CD4-positive, alpha-beta T cell treated with Interleukin-17A for 4 hours (primary cell): ENCODE data around the gene RENBP.
A peak's percentile ranks its signal among the peaks of the same experiment; 100 is the strongest.

Experiments used
- DNase-seq: peaks from one replicate; pipeline ENCODE4 v3.0.0-alpha.2; 2020; ENCODE audit warnings: mixed read lengths

Gene RENBP

DNA sequence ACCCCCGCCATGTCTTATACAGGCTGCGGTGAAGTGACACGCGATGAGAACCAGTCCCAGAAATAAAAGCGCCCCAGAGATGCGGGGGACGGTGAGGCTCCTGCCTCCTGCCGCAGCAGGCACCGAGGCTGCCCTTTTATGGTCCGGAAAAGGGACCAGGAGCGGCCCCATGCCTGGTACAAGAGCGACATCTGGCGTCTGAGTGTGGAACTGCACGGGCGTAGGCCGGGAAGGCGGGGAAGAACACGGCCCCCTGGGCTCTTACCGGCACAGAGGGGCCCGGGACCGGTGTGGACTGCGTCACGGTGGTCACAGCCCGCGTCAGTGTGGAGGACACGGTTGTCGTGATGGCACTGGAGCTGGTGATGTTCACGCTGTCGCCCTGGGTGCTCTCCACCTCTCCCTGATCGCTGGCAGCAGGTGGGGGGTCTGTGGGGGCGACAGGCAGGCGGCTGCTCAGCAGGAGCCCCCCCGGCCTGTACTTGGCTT is 8.9 kb upstream of the RENBP start:
- peak; percentile 82 for DNase-seq

DNA sequence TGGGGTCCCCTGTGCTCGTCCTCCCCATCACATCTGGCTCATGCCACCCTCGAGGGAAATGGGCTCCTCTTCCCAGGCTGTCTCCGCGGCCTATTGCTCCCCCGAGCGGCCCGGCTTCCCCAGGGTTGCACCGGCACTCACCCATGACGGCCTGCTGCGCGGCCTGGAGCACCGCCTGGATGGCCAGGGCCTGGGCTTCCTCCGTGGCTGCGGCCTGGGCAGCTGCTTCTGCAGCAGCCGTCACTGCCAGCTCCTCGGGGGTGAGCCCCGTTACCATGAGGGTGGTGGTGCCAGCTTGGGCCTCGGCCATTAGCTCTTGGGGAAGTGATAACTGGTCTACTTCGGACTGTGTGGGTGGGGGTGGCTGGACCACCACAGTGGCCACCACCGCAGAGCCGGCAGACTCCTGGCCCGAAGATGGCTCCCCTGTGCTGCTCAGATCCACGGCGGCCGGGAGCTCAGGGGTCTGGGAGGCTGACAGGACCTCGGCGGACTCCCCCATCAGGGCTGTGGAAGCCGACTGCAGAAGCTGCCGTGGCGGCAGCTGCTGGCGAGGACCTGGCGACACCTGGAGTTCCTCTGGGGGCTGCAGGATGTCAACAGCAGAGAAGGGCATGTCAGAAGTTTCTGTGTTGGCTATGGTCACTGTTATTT is 8.1 kb upstream of the RENBP start:
- no peak for DNase-seq

DNA sequence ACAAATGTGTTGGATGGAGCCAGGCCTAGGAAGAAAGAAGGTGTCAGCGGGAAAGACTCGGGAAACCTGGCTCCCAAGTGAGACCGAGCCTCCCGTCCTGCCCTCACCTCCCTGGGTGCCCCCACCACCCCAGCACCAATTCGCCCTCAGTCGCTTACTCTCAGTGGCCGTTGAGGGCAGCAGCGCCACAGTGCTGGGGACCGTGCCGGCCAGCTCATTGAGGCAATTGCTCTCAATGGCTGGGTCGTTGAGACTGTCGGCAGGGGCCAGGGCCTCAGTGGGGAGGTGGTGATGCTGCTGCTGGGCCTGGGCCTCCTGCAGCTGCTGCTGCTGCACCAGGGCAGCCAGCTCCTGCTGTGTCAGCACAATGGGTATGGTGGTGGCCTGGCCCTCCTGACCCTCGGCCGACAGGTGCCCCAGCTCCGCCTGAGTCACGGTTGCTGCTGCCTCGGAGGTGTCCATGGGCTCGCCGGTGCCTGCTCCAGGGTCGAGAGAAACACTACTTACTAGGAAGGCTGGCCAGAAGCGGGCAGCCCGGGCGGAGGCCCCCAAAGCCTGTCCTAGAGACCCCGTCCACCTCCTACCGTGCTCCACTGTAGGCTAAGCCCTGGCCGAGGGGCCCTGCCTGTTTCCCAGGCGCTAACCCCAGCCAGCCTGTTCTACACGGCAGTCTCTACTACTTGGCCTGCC is 7.4 kb upstream of the RENBP start:
- no peak for DNase-seq

DNA sequence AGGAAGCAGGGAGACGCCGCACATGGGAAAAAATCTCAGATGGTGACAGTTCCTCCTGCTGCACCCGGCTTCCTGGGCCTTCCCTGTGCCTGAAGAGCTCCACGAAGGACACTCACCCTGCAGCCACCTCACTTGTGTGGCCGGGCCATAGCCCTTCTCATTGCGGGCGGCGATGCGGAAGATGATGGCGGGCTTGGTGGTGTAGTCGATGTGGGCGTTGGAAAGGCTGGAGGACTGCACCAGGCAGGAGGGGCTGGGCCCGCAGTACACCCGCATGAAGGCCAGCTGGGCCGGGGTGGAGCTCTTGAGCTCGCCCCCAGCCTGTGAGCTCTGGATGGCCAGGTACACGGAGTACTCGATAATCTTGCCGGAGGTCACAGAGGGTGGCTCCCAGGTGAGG is 5.7 kb upstream of the RENBP start:
- DNase-seq = no peak

DNA sequence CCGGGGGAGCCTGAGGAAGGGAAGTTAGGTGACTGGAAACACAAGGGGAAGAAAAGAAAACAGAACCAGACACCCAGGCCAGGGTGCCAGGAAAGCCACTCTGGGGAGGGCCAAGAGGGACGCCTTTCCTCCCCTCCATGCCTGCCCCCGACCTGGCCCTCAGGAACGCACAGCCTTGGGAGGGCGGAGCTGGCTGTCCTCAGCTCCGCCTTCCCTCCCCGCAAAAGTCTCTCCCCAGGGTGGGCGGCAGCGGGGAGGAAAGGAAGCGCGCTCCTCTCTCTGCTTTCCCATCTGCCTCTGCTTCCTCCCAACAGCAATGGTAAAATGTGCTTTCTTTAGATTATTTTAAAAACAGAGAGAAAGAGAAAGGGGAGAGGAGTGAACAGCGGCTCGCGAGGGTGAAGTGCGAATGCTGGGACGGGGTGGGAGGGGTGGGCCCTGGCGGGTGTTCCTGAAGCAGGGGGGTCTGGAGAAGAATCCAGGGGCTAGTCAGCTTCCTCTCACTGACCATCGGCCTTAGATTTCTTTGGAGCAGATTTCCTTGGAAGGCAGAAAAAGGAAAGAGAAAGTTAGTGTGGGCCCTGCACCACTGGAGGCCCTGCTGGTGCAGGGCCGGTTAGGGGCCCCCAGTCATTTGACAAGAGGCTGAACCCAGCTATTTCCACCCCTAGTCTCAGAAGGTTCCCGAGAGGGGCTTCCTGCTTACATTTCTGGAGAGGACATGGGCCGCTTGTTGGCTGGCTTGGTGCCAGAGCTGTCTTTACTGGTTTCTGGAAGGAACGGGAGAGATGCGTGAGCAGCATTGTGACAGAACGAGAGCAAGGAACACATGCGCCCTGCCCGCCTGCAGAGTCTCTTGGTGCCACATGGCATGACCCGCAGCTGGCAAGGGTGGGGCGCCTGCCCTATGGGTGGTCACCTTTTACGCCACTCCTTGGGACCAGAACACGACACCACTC is 4.7 kb upstream of the RENBP start:
- no peak for DNase-seq

DNA sequence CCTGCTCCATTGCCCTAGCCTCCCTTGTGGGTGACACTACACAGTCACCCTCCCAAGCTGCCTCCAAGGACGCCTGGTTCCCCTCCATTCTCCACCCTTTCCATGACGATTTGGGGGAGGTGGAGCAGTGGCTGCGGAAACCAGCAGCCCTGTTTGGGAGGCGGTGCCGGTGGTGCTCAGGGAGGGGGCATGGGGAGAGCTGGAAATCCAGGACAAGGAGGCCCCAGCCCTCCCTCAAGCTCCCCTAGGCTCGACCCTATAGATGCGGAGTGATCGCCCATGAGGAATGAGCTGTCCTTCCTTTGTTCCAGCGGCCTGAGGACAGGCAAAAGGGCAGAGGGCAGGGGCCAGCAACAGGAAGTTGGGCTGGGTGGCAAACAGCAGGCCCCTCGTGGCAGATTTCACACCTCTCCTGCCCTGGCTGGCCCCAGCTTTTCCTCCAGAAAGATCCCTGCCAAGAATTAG is 3.6 kb upstream of the RENBP start:
- no peak for DNase-seq

DNA sequence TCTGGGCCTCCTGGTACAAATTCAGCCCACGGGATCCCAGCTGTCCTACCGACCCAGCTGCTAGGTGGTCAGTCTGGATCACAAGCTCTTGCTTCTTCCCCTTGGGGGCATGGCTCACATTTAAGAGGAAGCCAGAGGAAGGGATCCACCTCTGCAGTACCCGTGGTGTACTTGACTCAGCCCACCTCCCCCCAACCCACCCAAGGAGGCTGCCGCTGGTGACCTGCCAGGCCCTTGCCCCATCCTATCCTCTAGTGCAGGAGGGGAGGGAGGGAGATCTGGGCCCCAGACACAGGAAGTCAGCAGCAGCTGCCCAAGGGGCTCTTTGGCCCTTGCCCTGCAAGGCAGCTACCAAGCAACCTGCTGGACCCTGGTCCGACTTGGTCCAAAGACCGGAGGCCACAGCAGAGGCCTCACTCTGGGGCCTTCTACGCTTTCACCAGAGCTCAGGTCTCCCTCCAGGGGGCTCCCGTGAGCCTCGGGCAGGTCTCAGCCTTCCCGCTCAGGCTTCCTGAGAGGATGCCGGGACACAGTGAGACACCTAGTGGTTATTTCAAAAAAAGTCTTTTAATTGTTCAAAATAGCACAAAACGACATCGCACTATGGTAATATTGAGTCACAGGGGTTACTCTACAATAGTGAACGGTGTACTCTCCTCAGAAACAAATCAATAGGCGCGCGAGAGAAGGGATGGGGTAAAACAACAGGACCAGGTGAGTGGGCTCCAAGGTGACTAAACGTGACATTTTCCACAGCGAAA is 2.7 kb upstream of the RENBP start:
- DNase-seq = peak; percentile 87

DNA sequence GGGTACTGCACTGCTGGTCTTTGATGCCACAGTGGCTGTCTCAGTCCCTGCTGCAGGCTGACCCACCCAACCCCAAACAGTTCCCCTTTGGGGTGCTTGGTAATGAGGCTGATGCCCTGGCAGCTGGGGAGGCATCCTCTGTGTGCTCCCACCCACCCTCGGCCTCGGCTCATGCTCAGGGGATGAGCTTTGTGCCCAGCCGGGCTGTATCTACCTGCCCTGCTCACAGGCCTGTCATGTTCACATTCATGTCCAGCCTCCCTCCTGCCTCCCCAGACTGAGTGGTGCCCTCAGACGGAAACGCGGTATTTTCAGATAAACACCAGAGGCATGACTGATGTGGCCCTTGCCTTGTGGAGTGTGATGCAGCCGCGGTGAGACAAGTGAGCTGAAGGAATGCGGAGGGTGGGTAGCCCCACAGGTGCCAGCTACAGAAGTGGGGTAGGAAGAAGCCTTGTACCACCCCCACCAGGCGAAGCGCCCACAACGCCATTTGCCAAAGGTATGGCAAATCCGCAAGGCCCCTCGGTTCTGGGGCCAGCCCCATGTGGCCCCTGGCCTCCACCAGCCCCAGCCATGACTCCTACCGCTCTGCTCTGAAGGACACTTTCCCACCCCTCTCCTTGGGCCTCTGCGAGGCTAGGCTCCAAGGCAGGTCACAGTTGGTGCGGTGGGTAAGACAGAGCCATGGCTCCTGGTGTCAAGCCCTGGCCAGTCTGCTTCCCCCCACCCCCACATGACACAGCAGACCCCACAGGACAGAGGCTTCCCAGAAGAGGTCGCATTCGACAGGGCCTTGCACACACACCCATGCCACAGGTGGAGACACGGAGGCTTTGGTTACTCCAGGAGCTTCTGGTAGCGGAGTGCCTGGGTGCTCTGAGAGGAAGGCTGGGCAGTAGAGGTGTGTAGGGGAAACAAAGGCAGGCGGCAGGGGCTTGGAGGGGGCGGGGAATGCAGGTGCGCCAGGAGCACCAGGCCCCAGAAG is 1.8 kb upstream of the RENBP start:
- no peak for DNase-seq

DNA sequence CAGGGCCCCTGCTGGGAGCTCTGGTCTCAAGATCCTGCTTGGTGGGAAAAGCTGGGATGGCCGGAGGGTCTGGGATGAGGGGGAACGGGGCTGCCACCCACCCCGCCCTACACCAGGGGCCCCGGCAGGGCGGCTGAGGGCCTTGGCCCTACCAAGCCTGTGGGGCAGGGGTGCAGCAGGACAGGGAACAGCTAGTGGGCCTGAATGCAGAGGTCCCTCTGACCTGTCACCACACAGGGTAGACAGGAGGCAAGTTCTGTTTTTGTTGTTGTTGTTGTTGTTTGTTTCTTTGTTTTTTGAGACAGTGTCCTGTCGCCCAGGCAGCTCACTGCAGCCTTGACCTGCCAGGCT is 332 bp upstream of the RENBP start:
- DNase-seq = no peak

DNA sequence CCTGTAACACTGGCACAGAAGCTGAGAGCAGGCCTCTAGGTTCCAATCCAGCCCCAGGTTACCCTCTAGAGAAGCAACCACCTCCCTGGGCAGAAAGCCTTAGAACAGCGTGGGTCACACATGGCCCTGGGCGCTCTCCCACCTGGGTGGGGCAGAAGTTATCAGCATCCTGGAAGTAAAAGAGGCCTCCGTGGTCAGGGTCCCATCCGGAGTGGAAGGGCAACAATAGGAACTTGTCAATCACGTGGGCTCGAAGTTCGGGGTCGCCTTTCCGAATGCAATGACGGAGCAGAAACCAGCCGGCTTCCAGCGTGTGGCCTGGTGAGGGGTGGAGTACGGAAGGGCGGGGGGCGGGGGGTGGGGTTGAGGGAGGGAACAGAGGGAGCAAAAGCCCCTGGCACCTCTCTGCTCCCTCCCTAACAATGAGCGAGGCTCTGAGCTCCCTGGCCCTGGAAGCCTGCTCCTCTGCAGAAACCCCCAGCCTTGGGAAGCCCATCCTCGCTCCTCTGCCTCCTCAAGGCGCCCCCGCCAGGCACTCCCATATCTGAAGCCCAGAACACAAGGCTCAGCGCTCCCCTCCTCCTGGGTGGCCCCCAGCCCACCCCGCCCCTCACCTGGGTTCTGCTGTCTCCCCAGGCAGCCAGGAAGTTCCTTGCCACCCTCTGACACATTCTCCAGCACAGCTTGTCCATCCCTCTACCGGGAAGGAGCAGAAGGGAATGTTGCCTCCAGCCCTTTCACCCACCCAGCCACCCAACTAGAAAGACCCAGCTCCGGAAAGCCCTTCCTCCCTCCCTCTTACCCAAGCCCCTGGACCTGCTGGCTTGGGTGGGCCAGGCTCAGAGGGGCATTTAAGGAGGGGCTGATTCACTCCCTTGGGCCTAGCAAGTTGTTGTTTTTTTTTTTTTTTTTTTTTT is 2.8 kb downstream of the RENBP start:
- DNase-seq = no peak

DNA sequence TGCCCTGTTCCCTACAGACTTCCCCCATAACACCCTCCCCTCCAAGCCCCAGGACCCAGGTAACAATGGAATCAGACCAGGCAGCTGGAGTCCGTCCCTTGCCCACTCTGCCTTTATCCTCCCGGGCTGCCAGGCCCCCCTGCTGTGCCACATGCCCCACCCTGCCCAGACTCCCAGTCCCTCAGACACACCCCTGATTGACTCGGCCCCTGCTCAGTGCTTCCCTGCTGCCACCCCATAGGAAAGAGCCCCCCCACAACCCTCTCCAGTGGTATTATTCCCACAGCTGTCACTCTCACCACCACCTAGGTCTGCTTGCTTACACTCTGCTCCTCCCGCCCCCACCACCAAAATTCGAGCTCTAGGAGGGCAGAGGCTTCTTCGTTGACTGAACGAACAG is 4.9 kb downstream of the RENBP start:
- DNase-seq = no peak

DNA sequence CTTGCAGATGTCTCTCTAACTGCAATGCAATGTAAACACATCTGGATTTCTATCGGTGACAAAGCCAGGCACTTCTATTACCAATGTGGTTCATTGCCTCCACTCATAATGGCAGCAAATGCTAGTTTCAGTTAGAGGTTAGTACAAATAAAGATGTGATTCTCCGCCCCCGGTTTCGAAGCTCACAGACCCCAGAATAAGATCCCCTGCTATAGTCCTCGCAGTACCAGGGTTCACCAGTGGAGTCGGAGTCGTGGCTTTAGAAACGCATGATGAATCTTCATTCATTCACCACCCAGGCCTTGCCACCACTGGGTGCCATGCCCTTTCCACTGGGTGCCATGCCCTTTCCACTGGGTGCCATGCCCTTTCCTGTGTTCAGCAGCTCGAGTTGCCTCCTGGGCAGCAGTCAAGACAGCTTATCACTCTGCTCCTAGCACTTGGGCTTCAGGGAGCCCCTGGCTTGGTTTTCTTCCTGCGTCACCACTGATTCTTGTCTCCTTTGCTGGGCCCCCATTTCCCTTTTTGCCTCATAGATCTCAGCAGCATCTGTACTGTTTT is 6.1 kb downstream of the RENBP start:
- no peak for DNase-seq

DNA sequence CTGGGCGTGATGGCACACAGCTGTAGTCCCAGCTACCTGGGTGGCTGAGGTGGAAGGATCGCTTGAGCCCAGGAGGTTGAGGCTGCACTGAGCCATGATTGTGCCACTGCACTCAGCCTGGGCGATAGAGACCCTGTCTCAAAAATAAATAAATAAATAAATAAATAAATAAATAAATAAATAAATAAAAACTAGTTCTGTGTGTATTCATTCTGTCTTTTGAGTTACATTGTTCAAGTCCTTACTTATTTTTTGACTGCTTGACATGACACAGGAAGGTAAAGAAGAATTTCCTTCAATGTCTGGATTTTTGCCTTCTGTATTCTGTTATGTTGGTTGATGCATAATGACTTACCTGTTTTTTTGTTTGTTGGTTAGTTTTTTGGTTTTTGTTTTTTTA is 7.4 kb downstream of the RENBP start:
- no peak for DNase-seq

DNA sequence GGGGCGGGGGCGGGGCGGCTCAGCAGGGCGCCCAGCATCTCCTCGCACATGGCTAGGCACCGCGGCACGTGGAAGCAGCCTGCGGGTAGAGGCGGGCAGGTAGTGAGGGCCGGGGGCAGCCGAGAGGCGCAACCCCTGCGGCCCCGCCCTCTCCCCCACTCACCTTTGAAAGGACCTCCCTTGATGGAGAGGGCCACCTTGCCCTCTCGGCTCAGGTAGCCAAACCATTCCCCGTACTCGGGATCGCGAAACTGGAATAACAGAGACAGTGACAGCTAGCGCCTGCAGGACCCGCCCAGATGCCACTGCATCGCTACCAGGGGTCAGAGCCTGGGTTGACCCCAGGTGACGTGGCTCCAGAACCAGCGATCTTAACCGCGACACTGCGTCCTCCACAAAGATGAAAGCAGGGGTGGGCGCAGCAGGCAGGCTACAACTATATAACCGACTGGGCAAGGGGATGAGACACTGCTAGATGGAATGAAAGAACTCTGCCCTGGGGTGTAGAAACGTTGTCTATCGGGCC is 9.1 kb downstream of the RENBP start:
- DNase-seq = no peak

DNA sequence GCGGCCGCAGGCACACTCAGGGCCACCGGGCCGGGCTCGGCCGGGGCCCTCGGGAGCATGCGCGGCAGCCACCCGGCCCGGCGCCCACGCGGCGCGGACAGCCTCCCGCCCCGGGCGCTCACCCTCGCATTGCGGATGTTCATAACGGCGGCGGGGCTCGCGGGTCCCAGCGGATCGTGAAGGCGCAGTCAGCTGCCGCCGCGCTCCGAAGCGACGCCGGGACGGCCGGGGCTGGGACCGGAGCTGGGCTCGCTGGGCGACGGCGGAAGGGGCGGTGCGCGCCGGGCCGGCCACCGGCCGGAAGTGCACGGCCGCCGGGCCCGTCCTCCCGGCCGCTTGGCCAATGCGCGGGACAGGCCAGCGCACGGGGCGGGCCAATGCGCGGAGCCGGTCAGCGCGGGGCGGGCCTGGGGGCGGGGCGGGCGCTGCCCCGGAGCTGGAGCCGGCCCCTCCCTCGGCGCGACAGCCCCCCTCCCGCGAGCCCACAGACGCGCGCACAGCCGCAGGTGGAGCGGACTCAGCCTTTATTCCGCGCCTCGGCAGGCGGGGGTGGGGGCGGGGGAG is 9.6 kb downstream of the RENBP start, which contains the start of gene NAA10:
Gene NAA10 (minus strand): TSS at position 276 of the 564 bp plus-strand sequence. CDS start 133 bp downstream, at position 143.
- peak; percentile 73 for DNase-seq

DNA sequence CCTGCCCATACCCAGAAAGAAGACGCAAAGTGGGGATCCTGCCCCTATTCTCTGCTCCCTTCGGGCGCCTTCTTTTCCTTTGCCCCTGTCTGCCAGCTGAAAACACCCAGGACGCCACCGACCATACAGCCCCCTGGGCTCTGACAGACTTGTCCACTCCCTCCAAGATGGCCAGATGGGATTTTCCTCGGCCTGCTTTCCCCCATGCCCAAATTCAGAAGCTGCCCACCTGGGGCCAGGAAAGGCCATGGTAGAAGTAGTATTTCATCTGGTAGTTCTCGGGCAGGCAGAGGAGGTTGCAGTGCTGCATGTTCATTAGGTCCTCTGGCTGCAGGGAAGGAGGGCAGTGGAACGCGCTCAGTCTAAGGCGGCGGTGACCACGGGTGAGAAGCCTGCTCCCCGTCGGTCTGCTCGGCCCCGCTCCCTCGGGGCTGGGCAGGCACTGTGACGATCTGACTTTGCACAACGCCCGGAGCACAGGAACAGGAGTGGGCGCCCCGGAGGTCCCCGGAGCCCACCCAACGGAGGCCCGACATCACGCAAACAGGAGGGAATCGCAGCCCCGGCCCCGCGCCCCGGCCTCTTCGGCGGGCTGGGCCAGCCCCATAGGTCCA is 10.2 kb downstream of the RENBP start:
- no peak for DNase-seq

DNA sequence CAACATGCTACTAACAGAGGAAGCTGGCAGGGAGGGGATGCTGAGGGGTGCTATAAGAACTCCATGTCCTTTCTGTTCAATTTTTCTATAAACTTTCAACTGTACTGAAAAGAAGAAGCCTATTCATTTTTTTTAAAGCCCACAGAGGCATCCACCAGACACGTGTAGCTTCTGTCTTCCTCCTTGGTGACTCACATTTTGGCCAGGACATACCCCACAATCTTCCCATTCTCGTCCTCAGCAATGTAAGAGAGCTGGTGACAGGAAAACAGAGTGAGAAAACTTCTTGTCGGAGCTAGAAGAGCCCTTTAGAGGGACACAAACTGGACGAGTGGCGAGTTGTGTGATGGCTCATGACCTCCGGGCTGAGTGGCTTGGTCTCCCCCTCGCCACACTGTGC is 10.7 kb downstream of the RENBP start:
- no peak for DNase-seq

DNA sequence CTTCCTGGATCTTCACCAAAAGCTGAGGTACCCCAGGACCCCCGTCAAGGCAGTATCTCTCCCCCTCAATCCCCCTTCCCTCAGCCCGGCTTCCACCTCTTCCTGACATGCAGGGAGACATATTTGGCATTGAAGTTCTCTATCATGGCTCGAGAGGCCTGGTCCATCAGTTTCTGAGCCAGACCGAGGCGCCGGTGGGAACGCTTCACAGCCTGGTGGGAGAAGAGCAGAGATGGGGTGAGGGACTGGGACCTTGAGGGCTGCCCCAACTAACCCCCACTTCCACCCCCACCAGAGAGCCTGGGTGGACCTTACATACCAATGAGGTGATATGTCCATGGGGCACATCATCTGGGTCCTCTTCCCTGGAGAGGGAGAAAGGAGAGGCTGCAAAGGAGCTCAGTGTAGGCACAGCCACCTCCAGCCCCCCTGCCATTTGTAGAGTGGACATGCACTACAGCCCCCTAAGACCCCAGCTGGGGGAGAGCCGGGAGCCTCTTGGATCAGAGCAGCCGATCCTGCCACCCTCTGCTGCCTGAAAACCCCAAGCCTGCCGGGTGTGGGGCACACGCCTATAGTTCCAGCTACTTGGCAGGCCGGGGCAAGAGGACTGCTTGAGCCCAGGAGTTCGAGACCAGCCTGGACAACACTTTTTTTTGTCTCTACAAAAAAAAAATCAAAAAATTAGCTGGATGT is 12.1 kb downstream of the RENBP start:
- no peak for DNase-seq
